OCI-LY1 (cell line): ENCODE data around the gene PLA2G4B.

Experiments used
- H2AFZ ChIP-seq: fragments of 200-600 bp; sonication (generic), shearing (Covaris generic); 2 replicates; pipeline ENCODE4 v1.6.0; 2014; ENCODE audit warnings: antibody characterized with exemption, mild to moderate bottlenecking, low read length
- H3F3A ChIP-seq: fragments of 200-600 bp; sonication (generic), shearing (Covaris generic); 2 replicates; pipeline ENCODE4 v1.6.0; 2014; ENCODE audit warnings: mild to moderate bottlenecking, antibody characterized with exemption, low read length, moderate library complexity; ENCODE audit not compliant: insufficient read depth
- H3K27ac ChIP-seq: fragments of 200-600 bp; sonication (generic); 2 replicates; pipeline ENCODE4 v1.5.1; 2014; ENCODE audit warnings: low read length, mixed run types, mild to moderate bottlenecking, low read depth; ENCODE audit not compliant: poor library complexity, severe bottlenecking
- H3K27me3 ChIP-seq: fragments of 200-600 bp; sonication (generic); 2 replicates; pipeline ENCODE4 v1.6.0; 2014; ENCODE audit warnings: antibody characterized with exemption, mild to moderate bottlenecking, low read length, moderate library complexity; ENCODE audit not compliant: insufficient read depth
- H3K36me3 ChIP-seq: fragments of 200-600 bp; sonication (generic); 2 replicates; pipeline ENCODE4 v1.6.1; 2014; ENCODE audit warnings: mild to moderate bottlenecking, antibody characterized with exemption, low read length, moderate library complexity, mixed read lengths; ENCODE audit not compliant: insufficient read depth
- H3K4me1 ChIP-seq: fragments of 200-600 bp; sonication (generic); 2 replicates; pipeline ENCODE4 v1.5.1; 2014; ENCODE audit warnings: mild to moderate bottlenecking, low read length, moderate library complexity; ENCODE audit not compliant: insufficient read depth, severe bottlenecking
- H3K4me2 ChIP-seq: fragments of 200-600 bp; sonication (generic), shearing (Covaris generic); 2 replicates; pipeline ENCODE4 v1.6.1; 2014; ENCODE audit warnings: low read length
- H3K4me3 ChIP-seq: fragments of 200-600 bp; sonication (generic); 2 replicates; pipeline ENCODE4 v1.5.1; 2014; ENCODE audit warnings: low read length, low read depth, mild to moderate bottlenecking, mixed read lengths; ENCODE audit not compliant: poor library complexity, severe bottlenecking
- H3K79me2 ChIP-seq: fragments of 200-600 bp; shearing (Covaris generic); 2 replicates; pipeline ENCODE4 v1.6.1; 2016; ENCODE audit warnings: mixed run types, low read length, mixed read lengths; ENCODE audit not compliant: insufficient read depth
- H3K9ac ChIP-seq: fragments of 200-600 bp; sonication (generic), shearing (Covaris generic); 2 replicates; pipeline ENCODE4 v1.6.1; 2014; ENCODE audit warnings: mild to moderate bottlenecking, low read length, mixed read lengths
- H3K9me2 ChIP-seq: fragments of 200-600 bp; sonication (generic), shearing (Covaris generic); 2 replicates; pipeline ENCODE4 v1.6.1; 2014; ENCODE audit warnings: low read depth, mild to moderate bottlenecking, low read length, mixed read lengths
- H3K9me3 ChIP-seq: fragments of 200-600 bp; shearing (Covaris generic); 2 replicates; pipeline ENCODE4 v1.6.1; 2014; ENCODE audit warnings: low read length, mixed read lengths
- H4K20me1 ChIP-seq: fragments of 200-600 bp; sonication (generic), shearing (Covaris generic); 2 replicates; pipeline ENCODE4 v1.6.0; 2016; ENCODE audit warnings: mild to moderate bottlenecking, low read length; ENCODE audit not compliant: insufficient read depth
- CTCF ChIP-seq: fragments of 200-600 bp; sonication (generic), shearing (Covaris generic); IDR thresholded peaks from 2 replicates; pipeline ENCODE4 v1.5.1; 2017; ENCODE audit warnings: mild to moderate bottlenecking, antibody characterized with exemption, low read length, moderate library complexity, mixed read lengths
- EZH2 ChIP-seq: fragments of 200-600 bp; sonication (generic), shearing (Covaris generic); IDR thresholded peaks from 2 replicates; pipeline ENCODE4 v1.8.0; 2017; ENCODE audit warnings: borderline replicate concordance, mixed run types, mild to moderate bottlenecking, antibody characterized with exemption, low read length, moderate library complexity, mixed read lengths

Gene PLA2G4B

GRCh38 chr15:41817781-41818180 is 20.9 kb upstream of the PLA2G4B start:
- Histone ChIP-seq H3F3A (no peaks in the 10 kb centered on the region), H3K4me3 (no peak overlapping the region), H3K4me1 (no peaks in the 10 kb centered on the region), H3K9me2 (no peaks in the 10 kb centered on the region), H3K4me2 (no peak overlapping the region), H2AFZ (no peak overlapping the region), H3K9ac (no peak overlapping the region), H3K79me2 (no peaks in the 10 kb centered on the region), H3K36me3 (peaks cover 9% of the 10 kb centered on the region; the same call in 1 of the 2 replicates), H4K20me1 (no peaks in the 10 kb centered on the region), H3K27me3 (no peaks in the 10 kb centered on the region), H3K9me3 (no peaks in the 10 kb centered on the region), H3K27ac (no peak overlapping the region)
- TF ChIP-seq CTCF (no peak), EZH2 (no peak)

DNA sequence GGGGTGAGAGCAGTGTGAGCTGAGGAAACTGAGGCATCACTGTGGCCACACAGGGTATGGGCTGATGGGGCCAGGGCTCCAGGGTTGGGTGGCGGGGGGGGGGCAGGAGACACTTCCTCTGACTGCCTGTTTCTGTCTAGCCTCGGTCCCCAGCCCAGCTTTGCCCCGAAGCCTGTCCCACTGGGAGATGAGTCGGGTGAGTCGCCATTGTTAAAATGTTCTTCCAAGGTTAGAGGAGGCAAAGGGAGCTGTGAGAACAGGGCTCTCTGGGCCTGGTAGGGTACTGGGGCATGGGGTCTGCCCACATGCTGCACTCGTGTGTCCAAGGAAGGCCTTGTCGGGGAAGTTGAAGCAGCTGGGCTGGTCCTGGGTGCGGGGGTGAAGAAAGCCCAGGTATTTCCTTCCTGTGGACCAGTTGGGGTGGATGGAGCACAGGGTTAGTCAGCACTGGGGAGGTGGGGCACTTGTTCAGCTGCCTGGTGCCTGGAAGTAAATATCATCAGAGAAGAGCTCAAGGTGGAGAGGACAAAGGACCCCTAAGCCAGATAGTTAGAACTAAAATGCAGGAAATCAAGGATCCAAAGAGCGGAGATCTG is 19.1 kb upstream of the PLA2G4B start:
- Histone ChIP-seq H3K27me3 (no peaks in the 10 kb centered on the region), H3K9ac (no peak overlapping the region), H3K79me2 (no peaks in the 10 kb centered on the region), H2AFZ (no peak overlapping the region), H3K4me2 (no peak overlapping the region), H3K27ac (no peak overlapping the region), H4K20me1 (no peaks in the 10 kb centered on the region), H3K4me1 (no peaks in the 10 kb centered on the region), H3K9me2 (no peaks in the 10 kb centered on the region), H3K9me3 (no peaks in the 10 kb centered on the region), H3K4me3 (no peak overlapping the region), H3F3A (no peaks in the 10 kb centered on the region), H3K36me3 (peaks cover 9% of the 10 kb centered on the region; the same call in 1 of the 2 replicates)
- TF ChIP-seq EZH2 = no peak
- no peak for TF ChIP-seq CTCF

DNA sequence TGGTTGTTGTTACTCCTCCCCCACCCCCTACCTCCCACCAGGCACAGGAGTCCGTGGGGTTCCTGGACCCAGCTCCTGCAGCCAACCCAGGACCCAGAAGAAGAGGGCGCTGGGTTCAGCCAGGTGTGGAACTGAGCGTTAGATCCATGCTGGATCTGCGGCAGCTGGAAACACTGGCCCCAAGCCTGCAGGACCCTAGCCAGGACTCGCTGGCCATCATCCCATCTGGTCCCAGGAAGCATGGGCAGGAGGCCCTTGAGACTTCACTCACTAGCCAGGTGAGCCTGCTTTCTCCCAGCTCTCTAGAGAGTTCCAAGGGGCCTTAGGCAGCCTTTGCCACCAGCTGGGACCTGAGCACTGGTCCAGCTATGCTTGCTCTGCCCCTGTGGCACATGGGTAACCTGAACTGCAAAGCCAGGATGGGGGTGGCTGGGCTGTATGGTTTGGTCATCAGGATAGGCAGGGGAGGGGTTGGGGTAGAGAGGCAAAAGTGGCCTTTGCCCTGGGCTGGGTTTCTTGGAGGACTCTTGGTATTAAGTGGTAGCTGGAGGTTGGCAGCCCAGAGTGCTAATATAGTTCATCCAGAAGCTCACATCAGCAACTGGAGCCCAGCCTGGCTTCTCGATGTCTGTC is 17.7 kb upstream of the PLA2G4B start:
- no peaks in the 10 kb centered on the region for H3K79me2 ChIP-seq
- no peaks in the 10 kb centered on the region for H4K20me1 ChIP-seq
- no peaks in the 10 kb centered on the region for H3K4me1 ChIP-seq
- H3F3A ChIP-seq = no peaks in the 10 kb centered on the region
- peaks cover 4% of the 10 kb centered on the region; the same call in 1 of the 2 replicates for H3K36me3 ChIP-seq
- H2AFZ ChIP-seq = no peak overlapping the region
- TF ChIP-seq EZH2 (no peak), CTCF (no peak)
- H3K4me2 ChIP-seq = no peak overlapping the region
- H3K9ac ChIP-seq = no peak overlapping the region
- H3K4me3 ChIP-seq = no peak overlapping the region
- no peaks in the 10 kb centered on the region for H3K9me2 ChIP-seq
- H3K27ac ChIP-seq = no peak overlapping the region
- no peaks in the 10 kb centered on the region for H3K9me3 ChIP-seq
- no peaks in the 10 kb centered on the region for H3K27me3 ChIP-seq
